ENCODE results near the gene GSTT2. TPM values are rescaled to one million over a fixed set of nuclear protein-coding genes. Genes with fewer than 3 reads are reported as not detected.

The GSTT2 gene
- polyA plus RNA-seq, 1 donor (not counting 4 experiments of a cell fraction or from before 2014, with no cell fraction given) = 0.24 TPM

- Histone ChIP-seq H3K27me3 (ENCODE audit: control insufficient read depth, extremely low read depth, insufficient read depth, low read length) (no peaks in the 10 kb centered on the region), H4K20me1 (ENCODE audit: control insufficient read depth, extremely low read depth, insufficient read depth, low read length) (no peaks in the 10 kb centered on the region), H3K9me1 (ENCODE audit: control insufficient read depth, extremely low read depth, insufficient read depth, low read length) (peaks cover 3% of the 10 kb centered on the region), H3K9ac (ENCODE audit: control insufficient read depth, extremely low read depth, insufficient read depth, low read length) (no peak overlapping the region), H3K27ac (ENCODE audit: control insufficient read depth, insufficient read depth, low read length) (no peak overlapping the region), H3K36me3 (ENCODE audit: control insufficient read depth in 2 of 2, extremely low read depth in 1 of 2, insufficient read depth in 2 of 2, low read length in 2 of 2) (peaks cover 0 to 1% of the 10 kb centered on the region in 2 experiments), H3K4me3 (ENCODE audit: control insufficient read depth in 2 of 3, extremely low read depth in 1 of 3, insufficient read depth in 2 of 3, low read depth in 1 of 3, low read length in 3 of 3) (no peak overlapping the region), H3K79me2 (ENCODE audit: control insufficient read depth, insufficient read depth, low read length) (peaks cover 53% of the 10 kb centered on the region), H3K4me2 (ENCODE audit: control insufficient read depth, extremely low read depth, insufficient read depth, low read depth, low read length) (no peak overlapping the region), H3K9me3 (ENCODE audit: control insufficient read depth, low read depth, low read length) (no peaks in the 10 kb centered on the region), H3K4me1 (ENCODE audit: control insufficient read depth, extremely low read depth, insufficient read depth, low read length) (peaks cover 3% of the 10 kb centered on the region), H2AFZ (ENCODE audit: control insufficient read depth, low read length) (no peak overlapping the region)
- FAIRE-seq (no peak), DNase-seq (ENCODE audit: low read depth, low spot score) (no peak)
- TF ChIP-seq EZH2 (IDR thresholded peaks at IDR 0.05; ENCODE audit: low read length) (no peak), CTCF (optimal IDR thresholded peaks at IDR 0.05 in 1 of 3, IDR thresholded peaks at IDR 0.05 in 1 of 3, conservative IDR thresholded peaks at IDR 0.05 in 1 of 3; ENCODE audit: extremely low read depth in 1 of 3, insufficient read depth in 2 of 3, low read length in 3 of 3) (no peak)
- dilution Hi-C loops (cut with MboI; ENCODE audit: extremely low pct_ligation_motif_present, low sequenced_read_pairs) = no loop called here
Measured at GRCh38 chr22:24025475-24025874, 45.5 kb downstream of the GSTT2 start.

- H3K27ac ChIP-seq (ENCODE audit: control insufficient read depth, insufficient read depth, low read length) = no peak overlapping the region
- H4K20me1 ChIP-seq (ENCODE audit: control insufficient read depth, extremely low read depth, insufficient read depth, low read length) = no peaks in the 10 kb centered on the region
- H3K27me3 ChIP-seq (ENCODE audit: control insufficient read depth, extremely low read depth, insufficient read depth, low read length) = no peaks in the 10 kb centered on the region
- no peak overlapping the region for H3K4me2 ChIP-seq (ENCODE audit: control insufficient read depth, extremely low read depth, insufficient read depth, low read depth, low read length)
- no peaks in the 10 kb centered on the region for H3K9me3 ChIP-seq (ENCODE audit: control insufficient read depth, low read depth, low read length)
- H3K36me3 ChIP-seq (ENCODE audit: control insufficient read depth in 2 of 2, extremely low read depth in 1 of 2, insufficient read depth in 2 of 2, low read length in 2 of 2) = peaks cover 1 to 3% of the 10 kb centered on the region in 2 experiments
- H3K9me1 ChIP-seq (ENCODE audit: control insufficient read depth, extremely low read depth, insufficient read depth, low read length) = peaks cover 3% of the 10 kb centered on the region
- H3K79me2 ChIP-seq (ENCODE audit: control insufficient read depth, insufficient read depth, low read length) = peaks cover 57% of the 10 kb centered on the region
- H3K4me3 ChIP-seq (ENCODE audit: control insufficient read depth in 2 of 3, extremely low read depth in 1 of 3, insufficient read depth in 2 of 3, low read depth in 1 of 3, low read length in 3 of 3) = no peak overlapping the region
- no peak for TF ChIP-seq EZH2 (IDR thresholded peaks at IDR 0.05; ENCODE audit: low read length)
- FAIRE-seq (no peak), DNase-seq (ENCODE audit: low read depth, low spot score) (no peak)
- no peak overlapping the region for H3K9ac ChIP-seq (ENCODE audit: control insufficient read depth, extremely low read depth, insufficient read depth, low read length)
- H3K4me1 ChIP-seq (ENCODE audit: control insufficient read depth, extremely low read depth, insufficient read depth, low read length) = peaks cover 3% of the 10 kb centered on the region
- H2AFZ ChIP-seq (ENCODE audit: control insufficient read depth, low read length) = no peak overlapping the region
- dilution Hi-C loops (cut with MboI; ENCODE audit: extremely low pct_ligation_motif_present, low sequenced_read_pairs) = no loop called here
Measured at GRCh38 chr22:24026056-24026455, 46.1 kb downstream of the GSTT2 start.

GRCh38 chr22:24026733-24027132, 46.8 kb downstream of the GSTT2 start:
- Histone ChIP-seq H3K9me3 (ENCODE audit: control insufficient read depth, low read depth, low read length) (no peaks in the 10 kb centered on the region), H3K9me1 (ENCODE audit: control insufficient read depth, extremely low read depth, insufficient read depth, low read length) (peaks cover 3% of the 10 kb centered on the region), H3K4me1 (ENCODE audit: control insufficient read depth, extremely low read depth, insufficient read depth, low read length) (peaks cover 6% of the 10 kb centered on the region), H4K20me1 (ENCODE audit: control insufficient read depth, extremely low read depth, insufficient read depth, low read length) (no peaks in the 10 kb centered on the region), H3K4me3 (ENCODE audit: control insufficient read depth in 2 of 3, extremely low read depth in 1 of 3, insufficient read depth in 2 of 3, low read depth in 1 of 3, low read length in 3 of 3) (no peak overlapping the region), H3K9ac (ENCODE audit: control insufficient read depth, extremely low read depth, insufficient read depth, low read length) (no peak overlapping the region), H3K27ac (ENCODE audit: control insufficient read depth, insufficient read depth, low read length) (no peak overlapping the region), H3K4me2 (ENCODE audit: control insufficient read depth, extremely low read depth, insufficient read depth, low read depth, low read length) (no peak overlapping the region), H3K36me3 (ENCODE audit: control insufficient read depth in 2 of 2, extremely low read depth in 1 of 2, insufficient read depth in 2 of 2, low read length in 2 of 2) (peaks cover 1 to 5% of the 10 kb centered on the region in 2 experiments), H3K79me2 (ENCODE audit: control insufficient read depth, insufficient read depth, low read length) (peaks cover 60% of the 10 kb centered on the region), H2AFZ (ENCODE audit: control insufficient read depth, low read length) (no peak overlapping the region), H3K27me3 (ENCODE audit: control insufficient read depth, extremely low read depth, insufficient read depth, low read length) (no peaks in the 10 kb centered on the region)
- DNase-seq (ENCODE audit: low read depth, low spot score) (no peak), FAIRE-seq (no peak)
- TF ChIP-seq EZH2 (IDR thresholded peaks at IDR 0.05; ENCODE audit: low read length) = no peak
- dilution Hi-C loops (cut with MboI; ENCODE audit: extremely low pct_ligation_motif_present, low sequenced_read_pairs) = no loop called here
